Measurements from ENCODE around the gene WIPF2. TPM values are rescaled to one million over a fixed set of nuclear protein-coding genes. Genes with fewer than 3 reads are reported as not detected.

WIPF2 gene
- total RNA-seq, 3 donors from 2014 or later (not counting 1 experiment from before 2014, with no cell fraction given) = 43.2 to 47.4 (median 43.9) TPM

- peaks cover 95% of the 10 kb centered on the region for H3K4me1 ChIP-seq (ENCODE audit: control insufficient read depth, insufficient read depth, low read length)
- DNase-seq = peak; percentile 60 to 76
- H3K27me3 ChIP-seq (ENCODE audit: control insufficient read depth, insufficient read depth, low read length) = no peaks in the 10 kb centered on the region
- WGBS (ENCODE audit: insufficient coverage) = 56% methylated on average over 12 of the region's 19 CpGs
- H3K4me3 ChIP-seq (ENCODE audit: low read length) = peak overlapping the region; percentile 58
- H3K4me1 Mint-ChIP-seq = peaks cover 78 to 91% of the 10 kb centered on the region in 2 donors
- no peaks in the 10 kb centered on the region for H3K36me3 ChIP-seq (ENCODE audit: control insufficient read depth, insufficient read depth, low read length)
- H3K9me3 ChIP-seq (ENCODE audit: control insufficient read depth, insufficient read depth, low read length) = no peaks in the 10 kb centered on the region
- no peaks in the 10 kb centered on the region for H3K27me3 Mint-ChIP-seq (ENCODE audit: low read depth in 2 of 2)
- no peak for TF ChIP-seq CTCF (IDR thresholded peaks at IDR 0.05)
- H3K4me3 Mint-ChIP-seq = peak overlapping the region; percentile 94
- ATAC-seq = no peak
- H3K27ac Mint-ChIP-seq = peak overlapping the region; percentile 99
- intact Hi-C loops (cut with micrococcal nuclease) = loop anchor here (5.0 kb wide), 2 partner anchors 221 to 554 kb away; no protein-coding TSS in a partner anchor
- H3K9me3 Mint-ChIP-seq = no peaks in the 10 kb centered on the region
- no peaks in the 10 kb centered on the region for H3K36me3 Mint-ChIP-seq
- H3K27ac ChIP-seq (ENCODE audit: low read length) = peak overlapping the region; percentile 98
Observed at GRCh38 chr17:40320756-40321523, 101.8 kb downstream of the WIPF2 start.

GRCh38 chr17:40321524-40321929 lies 102.4 kb downstream of the WIPF2 start:
- peaks cover 79 to 91% of the 10 kb centered on the region in 2 donors for H3K4me1 Mint-ChIP-seq
- peaks cover 95% of the 10 kb centered on the region for H3K4me1 ChIP-seq (ENCODE audit: control insufficient read depth, insufficient read depth, low read length)
- WGBS (ENCODE audit: insufficient coverage) = 85% methylated on average over 4 of the region's 4 CpGs
- peak overlapping the region; percentile 94 for H3K4me3 Mint-ChIP-seq
- H3K4me3 ChIP-seq (ENCODE audit: low read length) = peak overlapping the region; percentile 58
- H3K27ac ChIP-seq (ENCODE audit: low read length) = peak overlapping the region; percentile 98
- H3K9me3 ChIP-seq (ENCODE audit: control insufficient read depth, insufficient read depth, low read length) = no peaks in the 10 kb centered on the region
- peak overlapping the region; percentile 99 for H3K27ac Mint-ChIP-seq
- no peaks in the 10 kb centered on the region for H3K36me3 ChIP-seq (ENCODE audit: control insufficient read depth, insufficient read depth, low read length)
- no peak for ATAC-seq
- H3K36me3 Mint-ChIP-seq = no peaks in the 10 kb centered on the region
- H3K27me3 Mint-ChIP-seq (ENCODE audit: low read depth in 2 of 2) = no peaks in the 10 kb centered on the region
- no peak for DNase-seq
- no peak for TF ChIP-seq CTCF (IDR thresholded peaks at IDR 0.05)
- H3K9me3 Mint-ChIP-seq = no peaks in the 10 kb centered on the region
- intact Hi-C loops (cut with micrococcal nuclease) = loop anchor here (5.0 kb wide), 2 partner anchors 221 to 554 kb away; no protein-coding TSS in a partner anchor
- H3K27me3 ChIP-seq (ENCODE audit: control insufficient read depth, insufficient read depth, low read length) = no peaks in the 10 kb centered on the region

- Mint-ChIP-seq H3K36me3 (no peaks in the 10 kb centered on the region), H3K9me3 (no peaks in the 10 kb centered on the region), H3K27ac (peak overlapping the region; percentile 99), H3K27me3 (ENCODE audit: low read depth in 2 of 2) (no peaks in the 10 kb centered on the region), H3K4me3 (peak overlapping the region; percentile 94), H3K4me1 (peaks cover 81 to 95% of the 10 kb centered on the region in 2 donors)
- Histone ChIP-seq H3K27me3 (ENCODE audit: control insufficient read depth, insufficient read depth, low read length) (no peaks in the 10 kb centered on the region), H3K27ac (ENCODE audit: low read length) (peak overlapping the region; percentile 98), H3K36me3 (ENCODE audit: control insufficient read depth, insufficient read depth, low read length) (no peaks in the 10 kb centered on the region), H3K9me3 (ENCODE audit: control insufficient read depth, insufficient read depth, low read length) (no peaks in the 10 kb centered on the region), H3K4me3 (ENCODE audit: low read length) (peak overlapping the region; percentile 58), H3K4me1 (ENCODE audit: control insufficient read depth, insufficient read depth, low read length) (peaks cover 95% of the 10 kb centered on the region)
- intact Hi-C loops (cut with micrococcal nuclease) = loop anchor here (2.0 to 5.0 kb wide), 3 partner anchors 35 to 555 kb away; partner anchors contain the start of gene CDC6
- WGBS (ENCODE audit: insufficient coverage) = 8% methylated on average over 4 of the region's 4 CpGs
- DNase-seq (no peak), ATAC-seq (no peak)
- no peak for TF ChIP-seq CTCF (IDR thresholded peaks at IDR 0.05)
Observed at GRCh38 chr17:40321961-40322357, 102.9 kb downstream of the WIPF2 start.
